HG02970 (cell line): ENCODE results near the gene NREP.
"Not testable (repeated sequence)": the region's sequence is repeated elsewhere in the genome, so short reads cannot be mapped to it uniquely, and the experiment has no call there.

Experiments
- ATAC-seq: cut with Tn5 transposase; IDR thresholded peaks from one replicate; pipeline ENCODE4 v1.9.1; 2021; ENCODE audit warnings: mild to moderate bottlenecking, moderate library complexity, moderate number of reproducible peaks; ENCODE audit not compliant: unreplicated experiment, low FRiP score

NREP gene

GRCh38 chr5:111741278-111741677 is 15.7 kb downstream of the NREP start:
- ATAC-seq: no peak

- ATAC-seq: no peak
Measured at GRCh38 chr5:111739416-111739815, 17.6 kb downstream of the NREP start.

- no peak for ATAC-seq
Measured at GRCh38 chr5:111738118-111738517, 18.9 kb downstream of the NREP start.

GRCh38 chr5:111737716-111738115 is 19.3 kb downstream of the NREP start:
- ATAC-seq: no peak

GRCh38 chr5:111735583-111736270 is 21.3 kb downstream of the NREP start:
- no peak for ATAC-seq

- no peak for ATAC-seq
Measured at GRCh38 chr5:111734597-111734996, 22.4 kb downstream of the NREP start.

GRCh38 chr5:111734013-111734412 is 23.0 kb downstream of the NREP start:
- ATAC-seq: no peak

- no peak for ATAC-seq
Measured at GRCh38 chr5:111733571-111733970, 23.4 kb downstream of the NREP start.

GRCh38 chr5:111731638-111732037 is 25.4 kb downstream of the NREP start:
- no peak for ATAC-seq

GRCh38 chr5:111730659-111731382 is 26.2 kb downstream of the NREP start:
- no peak for ATAC-seq

GRCh38 chr5:111728941-111729340 is 28.1 kb downstream of the NREP start:
- ATAC-seq: no peak

- ATAC-seq: no peak
Measured at GRCh38 chr5:111726986-111727385, 30.0 kb downstream of the NREP start.

- no peak for ATAC-seq
Measured at GRCh38 chr5:111722140-111722539, 34.9 kb downstream of the NREP start.

GRCh38 chr5:111720333-111720890 is 36.6 kb downstream of the NREP start:
- no peak for ATAC-seq

- no peak for ATAC-seq
Measured at GRCh38 chr5:111719773-111720172, 37.2 kb downstream of the NREP start.

GRCh38 chr5:111716789-111717188 is 40.2 kb downstream of the NREP start:
- not testable (repeated sequence) for ATAC-seq

GRCh38 chr5:111707630-111708164 is 49.3 kb downstream of the NREP start:
- ATAC-seq: no peak

GRCh38 chr5:111706345-111706744 is 50.6 kb downstream of the NREP start:
- no peak for ATAC-seq

GRCh38 chr5:111704452-111705085 is 52.4 kb downstream of the NREP start:
- ATAC-seq: no peak

- ATAC-seq: peak; percentile 92
Measured at GRCh38 chr5:111703662-111704061, 53.3 kb downstream of the NREP start.

- ATAC-seq: no peak
Measured at GRCh38 chr5:111699976-111700375, 57.0 kb downstream of the NREP start.
